Type B pancreatic cell (in vitro differentiated cells): ENCODE data around the gene ARL4C. TPM values are rescaled to one million over a fixed set of nuclear protein-coding genes. Genes with fewer than 3 reads are reported as not detected.
"Not testable (repeated sequence)": the region's sequence is repeated elsewhere in the genome, so short reads cannot be mapped to it uniquely, and the experiment has no call there.

Source experiments
- DNase-seq: peaks from one replicate; pipeline ENCODE4 v3.0.0; 2021; ENCODE audit warnings: mixed read lengths; ENCODE audit not compliant: unreplicated experiment; ENCODE audit errors: extremely low spot score
- H3K27ac Mint-ChIP-seq: 2 replicates; pipeline ENCODE4 v1.8.0; 2021; ENCODE audit warnings: mild to moderate bottlenecking, mixed read lengths
- H3K27me3 Mint-ChIP-seq: 2 replicates; pipeline ENCODE4 v1.8.0; 2021; ENCODE audit warnings: mixed read lengths
- H3K36me3 Mint-ChIP-seq: 2 replicates; pipeline ENCODE4 v1.8.0; 2021; ENCODE audit warnings: mixed read lengths
- H3K4me1 Mint-ChIP-seq: one replicate; pipeline ENCODE4 v1.8.0; 2021; ENCODE audit warnings: mixed read lengths; ENCODE audit not compliant: unreplicated experiment
- H3K4me3 Mint-ChIP-seq: 2 replicates; pipeline ENCODE4 v1.8.0; 2021; ENCODE audit warnings: mild to moderate bottlenecking, mixed read lengths
- H3K9me3 Mint-ChIP-seq: 2 replicates; pipeline ENCODE4 v1.8.0; 2021; ENCODE audit warnings: mixed read lengths
- CTCF ChIP-seq: fragments of 200-600 bp; sonication (generic); conservative IDR thresholded peaks from 2 replicates; pipeline ENCODE4 v1.5.0; 2021; ENCODE audit warnings: antibody characterized with exemption, mild to moderate bottlenecking
- total RNA-seq: library from RNA; stranded (reverse); gene quantifications from 2 replicates; pipeline ENCODE4 v1.2.1, GENCODE V29; 2021; ENCODE audit warnings: low replicate concordance

ARL4C gene
- total RNA-seq, 1 donor from 2014 or later = 72.1 TPM

- no peaks in the 10 kb centered on the region for H3K4me1 Mint-ChIP-seq
- DNase-seq = no peak
- H3K27ac Mint-ChIP-seq = peak overlapping the region; percentile 78
Measured at GRCh38 chr2:234463626-234464290, 33.1 kb downstream of the ARL4C start.

GRCh38 chr2:234462218-234462992, 34.5 kb downstream of the ARL4C start:
- TF ChIP-seq CTCF = no peak
- H3K9me3 Mint-ChIP-seq = no peaks in the 10 kb centered on the region
- peak overlapping the region; percentile 70 for H3K27ac Mint-ChIP-seq
- no peaks in the 10 kb centered on the region for H3K4me1 Mint-ChIP-seq
- no peak for DNase-seq
- no peak overlapping the region for H3K4me3 Mint-ChIP-seq
- H3K36me3 Mint-ChIP-seq = no peaks in the 10 kb centered on the region
- no peaks in the 10 kb centered on the region for H3K27me3 Mint-ChIP-seq

More at GRCh38 chr2:234463626-234464290, 33.1 kb downstream of the ARL4C start:
- Mint-ChIP-seq H3K27me3 (no peaks in the 10 kb centered on the region), H3K4me3 (peak overlapping the region; percentile 44), H3K36me3 (no peaks in the 10 kb centered on the region), H3K9me3 (no peaks in the 10 kb centered on the region)
- no peak for TF ChIP-seq CTCF

GRCh38 chr2:234459401-234460009, 37.4 kb downstream of the ARL4C start:
- no peaks in the 10 kb centered on the region for H3K27me3 Mint-ChIP-seq
- DNase-seq = no peak
- H3K36me3 Mint-ChIP-seq = no peaks in the 10 kb centered on the region
- H3K4me3 Mint-ChIP-seq = no peak overlapping the region
- peak overlapping the region; percentile 49 for H3K27ac Mint-ChIP-seq
- no peaks in the 10 kb centered on the region for H3K4me1 Mint-ChIP-seq
- H3K9me3 Mint-ChIP-seq = no peaks in the 10 kb centered on the region
- no peak for TF ChIP-seq CTCF

- no peak for TF ChIP-seq CTCF
- Mint-ChIP-seq H3K4me3 (no peak overlapping the region), H3K27me3 (no peaks in the 10 kb centered on the region), H3K27ac (peak overlapping the region; percentile 7), H3K4me1 (no peaks in the 10 kb centered on the region), H3K9me3 (no peaks in the 10 kb centered on the region), H3K36me3 (no peaks in the 10 kb centered on the region)
- DNase-seq = no peak
Measured at GRCh38 chr2:234458466-234458865, 38.4 kb downstream of the ARL4C start.

- H3K4me1 Mint-ChIP-seq = peaks cover under 1% of the 10 kb centered on the region
- no peak for TF ChIP-seq CTCF
- H3K9me3 Mint-ChIP-seq = no peaks in the 10 kb centered on the region
- H3K36me3 Mint-ChIP-seq = no peaks in the 10 kb centered on the region
- H3K27ac Mint-ChIP-seq = no peak overlapping the region
- no peak overlapping the region for H3K4me3 Mint-ChIP-seq
- no peaks in the 10 kb centered on the region for H3K27me3 Mint-ChIP-seq
- DNase-seq = no peak
Measured at GRCh38 chr2:234457421-234457820, 39.5 kb downstream of the ARL4C start.

GRCh38 chr2:234455246-234455645, 41.6 kb downstream of the ARL4C start:
- not testable (repeated sequence) for DNase-seq, H3K4me1 Mint-ChIP-seq, H3K4me3 Mint-ChIP-seq, H3K27me3 Mint-ChIP-seq, H3K27ac Mint-ChIP-seq, H3K9me3 Mint-ChIP-seq, H3K36me3 Mint-ChIP-seq
